HG03280 (cell line): ENCODE measurements around the gene CCNY.

Experiments
- ATAC-seq: cut with Tn5 transposase; IDR thresholded peaks from one replicate; pipeline ENCODE4 v1.9.1; 2021; ENCODE audit warnings: mild to moderate bottlenecking, moderate library complexity; ENCODE audit not compliant: unreplicated experiment

CCNY gene

GRCh38 chr10:35379226-35380137, 43.2 kb downstream of the CCNY start:
- ATAC-seq: no peak

DNA sequence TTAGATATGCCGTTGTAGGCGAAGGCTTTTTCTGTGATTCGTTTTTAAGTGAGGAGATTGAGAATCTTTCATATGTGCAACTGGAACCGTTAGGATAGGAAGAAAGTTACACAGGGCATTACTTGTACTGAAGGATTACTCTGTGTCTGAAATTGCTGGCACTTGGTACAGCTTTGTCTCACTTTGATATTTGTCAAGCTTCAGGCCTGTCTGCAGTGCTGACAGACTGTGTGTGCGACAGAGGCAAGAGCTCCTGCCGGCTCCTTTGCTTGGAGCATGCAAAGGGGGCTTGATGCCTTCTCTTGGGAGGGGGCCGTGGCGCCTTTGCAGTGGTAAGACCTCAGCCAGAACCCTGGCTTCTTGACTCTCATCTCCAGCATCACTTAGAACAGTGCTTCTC, 45.8 kb downstream of the CCNY start:
- no peak for ATAC-seq

DNA sequence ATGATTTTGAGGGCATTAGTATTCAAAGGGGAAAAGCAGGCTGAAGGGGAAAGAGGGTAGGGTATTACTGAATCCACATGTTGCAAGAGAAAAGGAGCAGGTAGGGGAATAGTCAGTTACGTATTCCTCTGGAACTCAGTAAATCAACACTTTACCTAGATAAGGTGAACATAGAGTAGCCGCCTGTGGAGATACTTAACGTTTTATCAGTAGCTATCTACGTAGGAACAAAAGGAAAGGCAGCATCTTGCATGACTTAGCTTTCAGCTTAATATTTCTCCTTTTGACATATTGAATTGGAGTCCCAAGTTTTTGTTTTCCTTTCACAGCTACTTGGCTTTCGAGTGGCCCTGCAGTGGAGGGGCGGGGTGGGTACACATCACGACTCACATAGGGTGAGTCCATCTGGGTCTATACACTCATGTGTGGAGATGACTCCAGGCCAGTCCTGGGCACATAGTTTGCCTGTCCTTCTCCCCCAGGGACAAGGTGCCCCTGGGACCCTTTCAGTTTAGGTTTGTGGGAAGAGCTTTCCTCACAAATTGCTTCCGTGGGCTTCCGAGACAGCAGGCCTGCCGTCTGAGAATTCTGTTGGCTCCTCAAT, 48.1 kb downstream of the CCNY start:
- no peak for ATAC-seq

DNA sequence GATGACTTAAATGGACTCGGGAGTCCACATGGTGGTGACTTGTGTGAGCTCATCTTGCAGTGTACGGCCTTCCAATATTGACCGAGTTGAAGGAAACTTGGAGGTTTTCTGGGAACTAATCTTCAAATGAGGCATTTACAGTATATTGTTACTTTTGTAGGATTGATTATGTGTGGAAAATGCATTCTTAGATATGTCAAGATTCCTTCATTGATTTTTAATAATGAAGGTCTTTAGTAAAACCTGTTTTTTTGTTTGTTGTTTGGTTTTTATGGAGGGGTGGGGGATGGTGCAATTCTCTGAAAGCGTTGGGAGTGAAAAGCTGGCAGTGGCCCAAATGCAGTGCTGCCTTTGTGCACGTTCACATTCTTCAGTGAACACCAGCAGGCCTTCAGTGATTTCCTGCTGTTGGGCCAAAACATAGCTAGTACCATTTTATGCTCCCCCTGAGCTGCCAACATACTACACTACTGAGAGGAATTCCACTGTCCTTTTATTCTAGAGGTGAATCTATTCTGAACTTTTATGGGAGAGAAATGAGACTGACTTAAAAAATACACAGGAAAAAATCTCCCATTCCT, 50.4 kb downstream of the CCNY start:
- ATAC-seq: no peak

GRCh38 chr10:35387768-35388167, 51.5 kb downstream of the CCNY start:
- peak; percentile 52 for ATAC-seq

- peak; percentile 30 for ATAC-seq
Observed at GRCh38 chr10:35388197-35388596, 51.9 kb downstream of the CCNY start.

DNA sequence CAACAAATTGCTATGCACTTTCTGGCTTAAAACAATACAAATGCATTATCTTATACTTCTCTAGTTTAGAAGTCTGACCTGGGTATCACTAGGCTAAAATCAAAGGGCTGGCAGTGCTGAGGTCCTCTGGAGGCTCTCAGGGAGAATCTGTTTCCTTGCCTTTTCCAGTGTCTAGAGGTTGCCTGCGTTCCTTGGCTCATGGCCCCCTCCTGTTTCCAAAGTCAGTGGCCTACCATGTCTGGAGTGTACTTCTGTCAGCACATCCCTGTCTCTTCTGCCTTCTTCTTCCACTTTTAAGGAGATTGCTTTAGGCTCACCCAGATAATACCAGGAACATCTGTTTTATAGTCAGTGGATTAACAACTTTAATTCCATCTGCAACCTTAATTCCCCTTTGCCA, 52.4 kb downstream of the CCNY start:
- no peak for ATAC-seq

DNA sequence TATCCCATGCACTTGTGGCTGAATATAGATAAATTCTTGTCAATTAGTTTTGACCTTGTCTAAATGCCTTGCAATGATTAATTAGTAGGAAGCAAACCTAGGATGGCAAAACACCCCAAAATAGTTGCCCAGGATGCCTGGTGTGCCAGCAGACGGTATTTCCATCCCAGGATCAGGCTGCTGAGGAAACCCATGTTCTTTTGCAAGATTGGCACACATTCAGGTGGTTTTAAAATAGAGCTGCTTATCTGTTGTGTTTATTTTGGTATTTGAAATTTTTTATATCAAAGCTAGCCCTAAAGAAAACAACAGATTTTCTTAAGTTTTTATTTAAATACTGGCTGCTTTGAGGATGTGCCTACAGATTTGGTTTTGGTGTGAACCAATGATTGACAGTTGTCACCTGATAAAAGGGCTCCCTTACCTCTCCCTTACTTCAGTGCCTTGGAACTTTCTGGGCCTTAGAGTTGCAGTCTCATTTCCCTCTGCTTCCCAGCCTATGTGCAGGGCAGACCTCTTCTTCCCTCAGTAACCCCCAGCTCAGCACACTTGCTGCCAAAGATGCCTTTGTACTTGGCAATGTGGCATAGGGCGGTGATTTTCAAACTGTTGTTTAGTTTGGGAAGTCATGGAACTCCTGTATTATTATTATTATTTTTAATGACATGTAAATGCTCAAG, 54.0 kb downstream of the CCNY start:
- no peak for ATAC-seq

- no peak for ATAC-seq
Observed at GRCh38 chr10:35390843-35391152, 54.5 kb downstream of the CCNY start.

DNA sequence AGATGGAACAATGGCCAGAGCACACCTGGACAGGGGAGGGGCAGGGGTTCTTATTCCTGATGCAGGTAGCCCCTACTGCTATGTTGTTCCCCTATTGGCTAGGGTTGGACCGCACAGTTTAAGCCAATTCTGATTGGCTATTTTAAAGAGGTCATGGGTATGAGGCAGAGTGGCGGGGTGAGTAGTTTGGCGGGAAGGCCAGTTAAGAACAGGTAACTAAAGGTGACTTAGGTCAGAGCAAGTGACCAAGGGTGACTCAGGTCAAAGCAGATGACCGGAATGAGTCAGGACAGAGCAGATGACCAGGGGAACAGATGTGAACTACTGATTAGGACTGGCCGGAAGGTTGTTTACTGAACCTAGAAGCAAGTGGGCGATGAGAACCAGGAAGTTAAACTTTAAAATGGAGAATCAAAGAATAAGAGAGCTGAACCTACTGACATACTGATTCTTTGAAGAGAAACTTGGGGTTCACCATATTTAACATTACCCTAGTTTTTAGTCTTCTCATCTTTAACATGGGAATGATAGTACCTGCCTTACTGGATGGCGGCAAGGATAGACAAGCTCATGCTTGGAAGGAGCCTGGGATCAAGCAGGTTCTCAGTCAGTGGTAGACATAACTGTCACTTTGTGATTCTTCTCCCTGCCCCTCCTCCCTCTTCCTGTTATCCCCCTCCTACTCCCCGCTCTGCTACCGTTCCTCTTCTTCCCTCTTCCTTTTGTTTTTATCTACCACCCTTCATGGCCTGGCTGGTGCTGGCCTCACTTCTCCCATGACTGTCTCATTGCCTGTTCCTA, 55.0 kb downstream of the CCNY start:
- no peak for ATAC-seq

DNA sequence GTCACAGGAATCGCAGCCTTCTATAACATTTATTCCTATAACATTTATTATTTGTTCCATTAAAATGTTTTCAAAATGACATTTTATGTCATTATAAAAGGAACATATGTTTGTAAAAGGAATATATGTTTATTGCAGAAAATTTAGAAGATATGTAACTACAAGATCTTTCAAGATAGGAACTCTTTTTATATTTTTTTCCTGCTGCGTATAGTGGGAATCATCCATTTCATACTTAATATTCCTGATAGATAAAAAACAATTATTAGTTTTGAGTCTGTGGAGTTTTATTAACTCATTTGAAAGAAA, 55.6 kb downstream of the CCNY start:
- no peak for ATAC-seq

DNA sequence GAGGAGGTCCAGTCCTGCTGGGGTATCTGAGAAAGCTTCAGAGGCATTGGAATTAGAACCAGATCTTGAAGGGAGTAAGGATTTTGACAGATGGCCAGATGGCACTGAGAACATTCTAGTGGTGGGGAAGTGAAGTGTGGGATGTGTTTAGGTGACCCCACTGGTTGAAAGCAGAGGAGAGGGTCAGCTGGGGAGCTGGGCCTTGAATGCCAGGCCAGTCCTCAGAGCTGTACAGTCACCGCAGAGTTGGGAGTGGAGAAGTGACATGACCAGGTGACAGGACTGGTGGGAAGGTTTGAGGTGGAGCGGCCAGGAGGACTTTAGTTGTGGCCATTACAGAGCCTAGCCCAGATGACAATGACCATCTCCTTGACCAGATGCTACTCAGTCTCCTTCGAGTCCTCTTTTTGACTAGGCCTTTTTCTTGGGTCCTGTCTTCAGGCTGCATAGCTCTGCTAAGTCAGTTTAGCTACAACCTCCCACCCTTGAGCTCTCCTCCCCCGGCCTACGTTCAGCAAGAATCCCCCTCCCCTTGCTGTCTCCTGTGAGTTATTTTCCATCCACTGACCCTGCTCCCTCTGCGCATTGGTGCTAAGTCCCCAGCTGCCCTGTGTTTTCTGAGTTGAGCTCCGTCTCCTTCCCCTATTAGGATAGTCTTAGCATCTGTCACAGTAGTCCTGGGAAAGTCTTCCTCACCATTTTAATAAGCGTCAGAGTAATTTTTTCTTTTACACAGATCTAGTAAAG, 56.3 kb downstream of the CCNY start:
- no peak for ATAC-seq

DNA sequence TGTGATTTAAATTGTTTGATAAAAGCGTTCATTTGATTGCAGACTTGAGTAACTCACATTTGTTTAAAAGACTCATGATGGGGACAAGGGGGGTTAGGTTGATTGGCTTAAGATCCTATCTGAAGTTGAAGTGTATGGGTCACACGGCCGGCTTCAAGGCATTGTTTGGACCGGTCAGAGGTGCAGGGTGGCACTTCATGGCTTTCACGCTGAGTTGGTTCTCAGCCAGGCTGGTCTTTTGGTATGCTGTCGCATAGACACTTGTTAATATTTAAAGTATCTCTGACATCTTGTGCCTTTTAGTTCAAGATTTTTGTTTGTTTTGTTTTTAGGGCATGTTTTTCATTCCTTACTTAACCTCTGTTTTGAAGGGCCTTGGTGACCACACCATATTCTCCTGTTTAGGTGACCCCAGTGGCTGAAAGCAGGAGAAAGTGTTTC, 58.1 kb downstream of the CCNY start:
- ATAC-seq: no peak

GRCh38 chr10:35394934-35395333, 58.6 kb downstream of the CCNY start:
- no peak for ATAC-seq

- ATAC-seq: no peak
Observed at GRCh38 chr10:35396560-35397434, 60.5 kb downstream of the CCNY start.

DNA sequence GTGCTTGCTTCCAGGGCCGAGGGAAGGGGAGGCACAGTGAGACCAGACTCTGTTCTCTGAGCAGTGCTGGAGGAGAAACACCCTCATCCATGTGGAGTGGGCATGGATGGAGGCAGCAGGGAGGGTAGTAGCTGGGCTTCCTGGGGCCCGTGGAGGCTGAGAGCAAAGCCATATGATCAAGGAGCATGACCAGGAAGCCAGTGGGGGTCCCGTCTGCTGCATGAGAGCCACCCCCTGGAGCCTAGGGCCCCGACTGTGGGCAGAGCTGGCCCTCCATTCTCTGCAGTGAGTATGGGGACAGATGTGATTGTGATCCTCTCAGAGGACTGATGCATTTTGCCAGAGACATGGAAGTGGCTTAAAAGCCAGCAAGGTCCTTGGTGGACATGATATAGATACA, 61.6 kb downstream of the CCNY start:
- no peak for ATAC-seq

GRCh38 chr10:35398355-35398754, 62.0 kb downstream of the CCNY start:
- no peak for ATAC-seq

DNA sequence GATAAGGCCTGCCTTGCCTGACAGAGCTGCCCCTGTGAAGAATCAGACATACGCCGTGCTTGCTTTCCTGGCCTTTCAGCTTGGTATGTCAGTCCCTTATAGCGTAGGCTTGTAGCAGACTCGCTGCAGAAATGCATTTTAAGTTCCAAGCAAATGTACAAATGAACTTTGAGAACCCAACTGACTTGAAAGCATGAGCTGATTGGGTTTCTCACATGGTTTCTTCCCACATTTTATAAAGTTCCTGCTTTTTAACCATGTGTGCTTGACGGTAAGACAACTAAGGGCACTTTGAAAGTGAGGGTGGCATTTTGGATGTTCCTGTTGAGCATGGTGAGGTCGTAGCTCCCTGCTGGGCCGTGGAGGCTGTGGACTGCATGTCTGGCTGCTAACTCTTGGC, 62.6 kb downstream of the CCNY start:
- ATAC-seq: no peak

GRCh38 chr10:35399414-35400009, 63.2 kb downstream of the CCNY start:
- no peak for ATAC-seq
